ENCODE data around the gene CRB3.

The CRB3 gene

GRCh38 chr19:6472713-6473112 lies 8.6 kb downstream of the CRB3 start:
- H2AFZ ChIP-seq (ENCODE audit: low read depth) = no peak overlapping the region
- no peaks in the 10 kb centered on the region for H3K79me2 ChIP-seq (ENCODE audit: insufficient read depth, low read depth)
- H3K27me3 ChIP-seq (ENCODE audit: insufficient read depth, low read depth) = peaks cover 14% of the 10 kb centered on the region; the same call in 1 of the 2 replicates
- no peak overlapping the region for H3K27ac ChIP-seq
- H3K4me1 ChIP-seq (ENCODE audit: low read depth, poor library complexity, severe bottlenecking) = no peaks in the 10 kb centered on the region
- no peak overlapping the region for H3K9ac ChIP-seq
- no peak overlapping the region for H3K4me3 ChIP-seq (IDR thresholded peaks at IDR 0.05; ENCODE audit: insufficient read depth, low read depth, low read length)
- no peaks in the 10 kb centered on the region for H3K36me3 ChIP-seq (ENCODE audit: insufficient read depth)
- no peaks in the 10 kb centered on the region for H4K20me1 ChIP-seq (ENCODE audit: insufficient read depth)
- TF ChIP-seq CTCF (conservative IDR thresholded peaks at IDR 0.05; ENCODE audit: low read depth, low read length) = no peak
- H3K4me2 ChIP-seq = no peak overlapping the region

GRCh38 chr19:6473647-6474046 lies 9.6 kb downstream of the CRB3 start:
- H3K36me3 ChIP-seq (ENCODE audit: insufficient read depth) = no peaks in the 10 kb centered on the region
- TF ChIP-seq CTCF (conservative IDR thresholded peaks at IDR 0.05; ENCODE audit: low read depth, low read length) = no peak

GRCh38 chr19:6475321-6476108 lies 11.4 kb downstream of the CRB3 start:
- H3K9ac ChIP-seq = no peak overlapping the region
- H3K4me2 ChIP-seq = no peak overlapping the region
- H3K4me3 ChIP-seq (IDR thresholded peaks at IDR 0.05; ENCODE audit: insufficient read depth, low read depth, low read length) = no peak overlapping the region

More at GRCh38 chr19:6473647-6474046, 9.6 kb downstream of the CRB3 start:
- H2AFZ ChIP-seq (ENCODE audit: low read depth) = no peak overlapping the region
- H3K27ac ChIP-seq = no peak overlapping the region
- no peak overlapping the region for H3K4me2 ChIP-seq
- no peak overlapping the region for H3K4me3 ChIP-seq (IDR thresholded peaks at IDR 0.05; ENCODE audit: insufficient read depth, low read depth, low read length)
- H3K4me1 ChIP-seq (ENCODE audit: low read depth, poor library complexity, severe bottlenecking) = no peaks in the 10 kb centered on the region
- H3K9ac ChIP-seq = no peak overlapping the region
- peaks cover 6% of the 10 kb centered on the region; the same call in 1 of the 2 replicates for H3K27me3 ChIP-seq (ENCODE audit: insufficient read depth, low read depth)
- no peaks in the 10 kb centered on the region for H3K79me2 ChIP-seq (ENCODE audit: insufficient read depth, low read depth)
- no peaks in the 10 kb centered on the region for H4K20me1 ChIP-seq (ENCODE audit: insufficient read depth)

GRCh38 chr19:6476155-6476895 lies 12.3 kb downstream of the CRB3 start:
- Histone ChIP-seq H3K79me2 (ENCODE audit: insufficient read depth, low read depth) (no peaks in the 10 kb centered on the region), H3K27ac (no peak overlapping the region), H3K4me3 (IDR thresholded peaks at IDR 0.05; ENCODE audit: insufficient read depth, low read depth, low read length) (no peak overlapping the region), H4K20me1 (ENCODE audit: insufficient read depth) (no peaks in the 10 kb centered on the region), H2AFZ (ENCODE audit: low read depth) (no peak overlapping the region; the same call in 1 of the 2 replicates), H3K9ac (no peak overlapping the region), H3K36me3 (ENCODE audit: insufficient read depth) (no peaks in the 10 kb centered on the region), H3K4me2 (no peak overlapping the region), H3K4me1 (ENCODE audit: low read depth, poor library complexity, severe bottlenecking) (no peaks in the 10 kb centered on the region), H3K27me3 (ENCODE audit: insufficient read depth, low read depth) (no peaks in the 10 kb centered on the region)
- no peak for TF ChIP-seq CTCF (conservative IDR thresholded peaks at IDR 0.05; ENCODE audit: low read depth, low read length)

More at GRCh38 chr19:6475321-6476108, 11.4 kb downstream of the CRB3 start:
- H2AFZ ChIP-seq (ENCODE audit: low read depth) = no peak overlapping the region
- no peak for TF ChIP-seq CTCF (conservative IDR thresholded peaks at IDR 0.05; ENCODE audit: low read depth, low read length)
- H3K79me2 ChIP-seq (ENCODE audit: insufficient read depth, low read depth) = no peaks in the 10 kb centered on the region
- H3K36me3 ChIP-seq (ENCODE audit: insufficient read depth) = no peaks in the 10 kb centered on the region
- no peaks in the 10 kb centered on the region for H3K4me1 ChIP-seq (ENCODE audit: low read depth, poor library complexity, severe bottlenecking)
- no peak overlapping the region for H3K27ac ChIP-seq
- no peaks in the 10 kb centered on the region for H3K27me3 ChIP-seq (ENCODE audit: insufficient read depth, low read depth)
- no peaks in the 10 kb centered on the region for H4K20me1 ChIP-seq (ENCODE audit: insufficient read depth)
